ENCODE data around the gene DOCK9.

DOCK9 gene

GRCh38 chr13:98927951-98928927, 49.6 kb downstream of the DOCK9 start:
- H3K79me2 ChIP-seq, result no peaks in the 10 kb centered on the region
- TF ChIP-seq CTCF (IDR thresholded peaks at IDR 0.05), result no peak
- H3K9me3 ChIP-seq (ENCODE audit: control insufficient read depth, low read length), result no peaks in the 10 kb centered on the region
- H3K36me3 ChIP-seq (ENCODE audit: control insufficient read depth, insufficient read depth, low read length), result no peaks in the 10 kb centered on the region
- no peaks in the 10 kb centered on the region for H3K4me1 ChIP-seq
- no peak overlapping the region for H2AFZ ChIP-seq
- no peak overlapping the region for H3K9ac ChIP-seq
- H3K4me3 ChIP-seq (ENCODE audit: low read depth, low read length), result no peak overlapping the region
- H3K27me3 ChIP-seq (ENCODE audit: control insufficient read depth, insufficient read depth, low read length), result no peaks in the 10 kb centered on the region
- H3K27ac ChIP-seq, result peak overlapping the region; percentile 33
- no peak overlapping the region for H3K4me2 ChIP-seq (ENCODE audit: low read length)

GRCh38 chr13:98925949-98926348, 51.9 kb downstream of the DOCK9 start:
- Histone ChIP-seq H3K4me1 (no peaks in the 10 kb centered on the region), H3K36me3 (ENCODE audit: control insufficient read depth, insufficient read depth, low read length) (no peaks in the 10 kb centered on the region), H2AFZ (no peak overlapping the region), H3K27ac (no peak overlapping the region), H3K9ac (no peak overlapping the region), H3K4me2 (ENCODE audit: low read length) (no peak overlapping the region), H3K79me2 (peaks cover 2% of the 10 kb centered on the region), H3K4me3 (ENCODE audit: low read depth, low read length) (no peak overlapping the region), H3K9me3 (ENCODE audit: control insufficient read depth, low read length) (no peaks in the 10 kb centered on the region), H3K27me3 (ENCODE audit: control insufficient read depth, insufficient read depth, low read length) (no peaks in the 10 kb centered on the region)
- no peak for TF ChIP-seq CTCF (IDR thresholded peaks at IDR 0.05)

- no peak overlapping the region for H3K4me3 ChIP-seq (ENCODE audit: low read depth, low read length)
- H3K9me3 ChIP-seq (ENCODE audit: control insufficient read depth, low read length), result no peaks in the 10 kb centered on the region
- no peak overlapping the region for H3K9ac ChIP-seq
- no peaks in the 10 kb centered on the region for H3K4me1 ChIP-seq
- no peak for TF ChIP-seq CTCF (IDR thresholded peaks at IDR 0.05)
- H2AFZ ChIP-seq, result no peak overlapping the region
- H3K27ac ChIP-seq, result peak overlapping the region; percentile 39
- no peak overlapping the region for H3K4me2 ChIP-seq (ENCODE audit: low read length)
- no peaks in the 10 kb centered on the region for H3K36me3 ChIP-seq (ENCODE audit: control insufficient read depth, insufficient read depth, low read length)
- H3K79me2 ChIP-seq, result peaks cover 2% of the 10 kb centered on the region
- no peaks in the 10 kb centered on the region for H3K27me3 ChIP-seq (ENCODE audit: control insufficient read depth, insufficient read depth, low read length)
Observed at GRCh38 chr13:98923641-98924397, 54.0 kb downstream of the DOCK9 start.

GRCh38 chr13:98922306-98922705, 55.6 kb downstream of the DOCK9 start:
- H3K27ac ChIP-seq, result no peak overlapping the region
- H3K9ac ChIP-seq, result no peak overlapping the region
- peaks cover 2% of the 10 kb centered on the region for H3K79me2 ChIP-seq
- H3K4me3 ChIP-seq (ENCODE audit: low read depth, low read length), result no peak overlapping the region
- no peaks in the 10 kb centered on the region for H3K27me3 ChIP-seq (ENCODE audit: control insufficient read depth, insufficient read depth, low read length)
- no peak overlapping the region for H3K4me2 ChIP-seq (ENCODE audit: low read length)
- no peaks in the 10 kb centered on the region for H3K4me1 ChIP-seq
- no peak for TF ChIP-seq CTCF (IDR thresholded peaks at IDR 0.05)
- H3K9me3 ChIP-seq (ENCODE audit: control insufficient read depth, low read length), result no peaks in the 10 kb centered on the region
- no peak overlapping the region for H2AFZ ChIP-seq
- H3K36me3 ChIP-seq (ENCODE audit: control insufficient read depth, insufficient read depth, low read length), result no peaks in the 10 kb centered on the region

Measured in parathyroid adenoma (tissue), 2 donors.